HG03039 (cell line): ENCODE measurements around the gene BICDL1.
"Not testable (repeated sequence)": the region's sequence is repeated elsewhere in the genome, so short reads cannot be mapped to it uniquely, and the experiment has no call there.

Experiments
- ATAC-seq: cut with Tn5 transposase; IDR thresholded peaks from one replicate; pipeline ENCODE4 v1.9.1; 2021; ENCODE audit warnings: mild to moderate bottlenecking, moderate library complexity; ENCODE audit not compliant: unreplicated experiment

Gene BICDL1

GRCh38 chr12:119988472-119989360 lies at the start of gene BICDL1:
Gene BICDL1 (plus strand): TSS chr12:119989236. CDS start chr12:119989869, 633 bp downstream.
- ATAC-seq, result peak; percentile 76

DNA sequence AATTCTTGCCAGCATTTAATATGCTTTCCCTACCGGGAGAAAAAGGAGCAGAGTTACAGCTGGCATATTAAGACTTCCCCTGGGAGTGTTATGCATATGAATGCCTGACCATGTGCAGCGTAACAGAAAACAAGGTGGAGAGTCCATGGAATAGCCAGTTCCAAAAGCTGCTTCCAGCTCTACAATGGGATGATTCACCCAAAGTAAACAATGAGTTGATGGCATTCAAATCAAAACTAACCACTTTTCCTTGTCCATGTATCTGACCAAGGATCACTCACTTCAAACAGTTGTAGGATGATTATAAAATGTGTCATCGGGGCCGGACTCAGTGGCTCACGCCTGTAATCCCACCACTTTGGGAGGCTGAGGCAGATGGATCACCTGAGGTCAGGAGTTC lies 48.1 kb upstream of the BICDL1 start:
- ATAC-seq, result no peak

GRCh38 chr12:119942386-119942785 lies 46.6 kb upstream of the BICDL1 start:
- no peak for ATAC-seq

- no peak for ATAC-seq
These were observed 42.8 kb upstream of the BICDL1 start for GRCh38 chr12:119946213-119946612.

- no peak for ATAC-seq
These were observed 39.9 kb upstream of the BICDL1 start for GRCh38 chr12:119949145-119949544.

- no peak for ATAC-seq
These were observed 39.4 kb upstream of the BICDL1 start for GRCh38 chr12:119949594-119949993.

- ATAC-seq, result no peak
These were observed 33.0 kb upstream of the BICDL1 start for GRCh38 chr12:119956047-119956446.

DNA sequence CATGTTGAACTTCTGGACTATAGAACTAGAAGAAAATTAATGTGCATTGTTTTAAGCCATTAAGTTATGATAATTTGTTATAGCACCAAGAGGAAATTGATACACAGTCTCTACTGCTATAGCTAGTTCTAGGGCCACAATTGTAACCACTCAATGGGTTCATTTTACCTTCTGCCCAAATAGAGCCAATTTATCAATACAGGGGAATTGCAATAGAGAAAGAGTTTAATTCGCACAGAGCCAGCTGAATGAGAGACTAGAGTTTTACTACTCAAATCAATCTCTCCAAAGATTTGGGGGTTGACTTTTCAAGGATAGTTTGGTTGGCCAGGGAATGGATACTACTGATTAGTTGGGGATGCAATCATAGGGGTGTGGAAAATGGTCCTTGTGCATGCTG lies 31.9 kb upstream of the BICDL1 start:
- ATAC-seq, result no peak

- ATAC-seq, result no peak
These were observed 29.6 kb upstream of the BICDL1 start for GRCh38 chr12:119959435-119959834.

GRCh38 chr12:119964123-119964522 lies 24.9 kb upstream of the BICDL1 start:
- ATAC-seq, result no peak

DNA sequence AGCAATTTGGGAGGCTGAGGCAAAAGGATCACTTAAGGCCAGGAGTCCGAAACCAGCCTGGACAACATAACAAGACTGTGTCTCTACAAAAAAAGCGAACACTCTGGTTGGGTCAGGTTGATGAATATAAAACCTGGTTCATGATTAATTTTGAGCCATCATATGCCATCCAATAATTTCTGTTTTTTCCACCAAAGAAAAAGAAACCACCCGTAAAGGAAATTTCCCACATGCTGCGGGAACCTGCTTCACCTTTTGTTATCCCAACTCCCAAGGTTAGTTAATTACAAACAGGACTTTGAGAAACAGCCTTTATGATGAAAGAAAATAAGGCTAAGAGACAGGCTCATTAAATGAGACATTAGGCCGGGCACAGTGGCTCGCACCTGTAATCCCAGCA lies 24.1 kb upstream of the BICDL1 start:
- ATAC-seq, result no peak

- no peak for ATAC-seq
These were observed 8.8 kb upstream of the BICDL1 start for GRCh38 chr12:119980242-119980641.

- ATAC-seq, result not testable (repeated sequence)
These were observed 8.3 kb upstream of the BICDL1 start for GRCh38 chr12:119980702-119981101.

GRCh38 chr12:119989361-119989730 lies 310 bp downstream of the BICDL1 start:
- no peak for ATAC-seq

DNA sequence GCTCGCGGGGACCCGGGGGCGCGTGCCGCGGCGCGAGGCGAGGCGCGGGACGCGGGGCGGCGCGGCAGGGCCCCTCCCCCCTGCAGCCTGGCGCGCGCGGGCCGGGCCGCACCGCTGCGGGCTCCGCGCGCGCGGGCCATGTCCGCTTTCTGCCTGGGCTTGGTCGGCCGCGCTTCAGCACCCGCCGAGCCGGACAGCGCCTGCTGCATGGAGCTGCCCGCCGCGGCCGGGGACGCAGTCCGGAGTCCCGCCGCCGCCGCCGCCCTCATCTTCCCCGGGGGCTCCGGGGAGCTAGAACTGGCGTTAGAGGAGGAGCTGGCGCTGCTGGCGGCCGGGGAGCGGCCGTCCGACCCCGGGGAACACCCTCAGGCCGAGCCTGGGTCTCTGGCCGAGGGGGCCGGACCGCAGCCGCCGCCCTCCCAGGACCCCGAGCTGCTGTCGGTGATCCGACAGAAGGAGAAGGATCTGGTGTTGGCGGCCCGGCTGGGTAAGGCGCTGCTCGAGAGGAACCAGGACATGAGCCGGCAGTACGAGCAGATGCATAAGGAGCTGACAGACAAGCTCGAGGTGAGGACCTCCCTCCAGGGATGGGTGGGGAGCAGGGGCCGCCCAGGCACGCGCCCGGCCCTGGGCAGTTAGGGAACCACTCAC lies 820 bp downstream of the BICDL1 start:
- peak; percentile 42 for ATAC-seq

DNA sequence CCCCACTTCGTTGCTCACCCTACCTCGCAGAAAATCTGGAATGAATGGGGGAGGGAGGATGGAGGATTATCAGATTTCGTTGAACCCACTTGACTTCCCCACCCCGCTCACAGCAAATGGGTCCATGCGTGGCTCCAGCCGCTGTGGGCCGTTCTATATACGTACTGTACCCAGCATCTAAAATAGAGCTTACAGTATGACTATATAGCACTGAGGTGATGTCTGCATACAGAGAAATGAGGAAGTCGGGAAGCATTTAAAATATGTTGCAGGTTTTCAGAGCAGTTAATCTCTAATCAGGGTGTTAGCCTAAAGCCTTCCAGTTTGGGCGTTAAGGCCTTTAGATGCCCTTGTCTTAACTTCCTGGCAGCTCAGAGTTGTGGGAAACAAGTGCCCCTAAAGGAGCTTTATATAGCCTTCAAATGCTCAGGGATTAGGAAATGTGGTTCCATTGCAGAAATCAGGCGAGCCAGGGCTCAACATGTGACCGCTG lies 1.4 kb downstream of the BICDL1 start:
- no peak for ATAC-seq

- no peak for ATAC-seq
These were observed 3.2 kb downstream of the BICDL1 start for GRCh38 chr12:119992129-119992705.

DNA sequence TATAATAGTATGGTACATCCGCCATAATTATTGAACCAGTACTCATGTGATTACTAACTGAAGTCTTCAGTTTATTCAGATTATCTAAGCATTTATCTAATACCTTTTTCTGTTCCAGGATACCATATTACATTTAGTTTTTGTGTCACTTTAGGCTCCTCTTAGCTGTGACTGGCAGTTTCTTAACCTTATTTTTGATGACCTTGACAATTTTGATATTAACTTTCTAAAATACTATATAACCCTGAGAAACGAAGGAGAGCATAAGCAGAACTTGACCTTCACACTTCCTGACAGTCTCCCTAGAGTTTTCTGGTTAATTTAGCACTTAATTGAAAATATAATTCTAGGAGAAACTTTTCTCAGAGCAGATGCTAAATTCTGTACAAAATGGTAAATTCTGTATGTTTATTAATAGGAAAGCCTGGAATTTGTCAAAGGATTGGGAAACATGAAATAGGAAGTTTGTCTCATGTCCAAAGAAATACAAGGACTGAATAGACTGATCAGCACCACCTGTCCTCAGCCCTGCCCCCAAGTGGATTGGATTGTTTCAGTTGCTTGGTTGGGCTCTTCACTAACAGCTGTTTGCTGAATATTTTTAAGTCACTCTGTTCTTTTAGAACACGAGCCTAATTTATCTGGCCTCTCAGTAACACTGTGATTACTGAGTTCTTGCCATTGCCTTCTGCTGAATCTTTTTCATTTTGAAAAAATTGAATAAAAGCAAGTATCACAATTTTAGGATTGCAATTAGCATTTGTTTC lies 6.0 kb downstream of the BICDL1 start:
- ATAC-seq, result no peak

- ATAC-seq, result no peak
These were observed 7.4 kb downstream of the BICDL1 start for GRCh38 chr12:119996417-119996816.

GRCh38 chr12:119998471-119999245 lies 9.6 kb downstream of the BICDL1 start:
- ATAC-seq, result no peak
